Activated T-helper 1 cell treated with anti-CD3 and anti-CD28 coated beads, Interleukin-12 subunit alpha, Interleukin-12 subunit beta, Interleukin-2, Interleukin-4 antibody, amounts not matched to agents 30 ng/mL and 10 ng/mL and 1 ng/mL, durations not matched to agents 14 hours and 24 hours and 36 hours (primary cell): ENCODE data around the gene CNOT3. TPM values are rescaled to one million over a fixed set of nuclear protein-coding genes. Genes with fewer than 3 reads are reported as not detected.
"Not testable (repeated sequence)": the region's sequence is repeated elsewhere in the genome, so short reads cannot be mapped to it uniquely, and the experiment has no call there.

ENCODE experiments used
- DNase-seq: peaks from one replicate; pipeline ENCODE4 v3.0.0; 2021; ENCODE audit warnings: low spot score
- H3K27ac Mint-ChIP-seq: one replicate; pipeline ENCODE4 v1.8.0; 2021; ENCODE audit warnings: mild to moderate bottlenecking, mixed read lengths
- H3K27me3 Mint-ChIP-seq: one replicate; pipeline ENCODE4 v1.8.0; 2022; ENCODE audit warnings: mild to moderate bottlenecking, moderate library complexity, mixed read lengths; ENCODE audit not compliant: insufficient read depth
- H3K36me3 Mint-ChIP-seq: one replicate; pipeline ENCODE4 v1.8.0; 2021; ENCODE audit warnings: low read depth, mixed read lengths
- H3K4me1 Mint-ChIP-seq: one replicate; pipeline ENCODE4 v1.8.0; 2021; ENCODE audit warnings: low read depth, mixed read lengths
- H3K4me3 Mint-ChIP-seq: one replicate; pipeline ENCODE4 v1.8.0; 2021; ENCODE audit warnings: mild to moderate bottlenecking, moderate library complexity, mixed read lengths
- H3K9me3 Mint-ChIP-seq: one replicate; pipeline ENCODE4 v1.8.0; 2021; ENCODE audit warnings: mixed read lengths
- intact Hi-C: fragments of 100-400 bp; cut with micrococcal nuclease; formaldehyde crosslinking; loops from one replicate; pipeline ENCODE4 v1.15.1; 2024
- total RNA-seq: library from RNA; stranded (reverse); gene quantifications from 2 replicates; pipeline ENCODE4 v1.2.3, GENCODE V29; 2022

The CNOT3 gene
- total RNA-seq, 1 donor from 2014 or later = 73.2 TPM

DNA sequence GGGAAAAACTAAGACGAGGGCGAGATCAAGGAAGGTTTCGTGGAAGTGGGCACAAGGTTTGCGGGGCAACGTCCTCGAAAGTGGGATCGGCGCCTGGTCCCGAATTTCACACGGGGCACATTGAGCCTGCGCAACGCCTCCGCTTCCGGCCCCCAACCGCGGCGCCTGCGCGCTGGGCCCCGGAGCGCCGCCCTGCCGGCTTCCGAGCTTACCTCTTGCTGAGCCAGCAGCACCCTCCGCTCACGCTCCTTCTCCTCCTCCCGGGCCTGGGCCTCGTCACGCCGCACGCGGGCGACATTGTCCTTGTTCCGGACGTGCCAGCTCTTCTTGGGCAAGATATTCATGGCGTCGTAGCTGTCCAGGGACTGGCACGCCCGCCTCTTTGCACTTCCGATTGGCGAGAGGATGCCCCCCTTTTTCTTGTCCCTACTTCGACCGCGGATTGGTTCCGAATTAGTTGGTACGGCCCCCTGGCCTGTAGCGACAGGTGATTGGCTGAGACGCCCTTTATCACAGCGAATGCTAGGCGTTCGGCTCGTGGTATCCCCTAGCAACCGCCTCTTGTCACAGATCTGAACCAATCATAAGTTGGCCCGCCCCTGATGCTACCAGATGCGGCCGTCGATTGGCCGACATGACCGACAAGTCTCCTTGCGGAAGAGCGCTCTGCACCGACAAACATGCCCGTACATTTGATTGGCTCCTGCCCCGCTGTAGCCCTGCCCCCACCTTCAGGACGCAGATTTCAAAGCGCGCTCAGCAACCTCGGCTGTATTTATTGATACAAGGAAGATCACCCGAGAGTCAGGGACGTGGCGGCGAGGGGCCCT lies 22.0 kb downstream of the CNOT3 start, which contains the start of gene LENG1:
LENG1 (minus strand) TSS at position 370 of the 830 bp plus-strand sequence; CDS start at position 344, 26 bp downstream.
- Mint-ChIP-seq H3K4me1 (peaks cover 56% of the 10 kb centered on the region), H3K4me3 (peak within 1 kb of the TSS; percentile 95), H3K36me3 (peaks cover 19% of the 10 kb centered on the region), H3K27me3 (peaks cover 4% of the 10 kb centered on the region), H3K9me3 (no peaks in the 10 kb centered on the region), H3K27ac (peak within 1 kb of the TSS; percentile 99)
- peak; percentile 99 for DNase-seq
- intact Hi-C loops = loop anchor here (1.0 to 10.0 kb wide), 9 partner anchors 22 to 1495 kb away; partner anchors contain the start of genes CNOT3, MYADM, NDUFA3 and PRPF31

DNA sequence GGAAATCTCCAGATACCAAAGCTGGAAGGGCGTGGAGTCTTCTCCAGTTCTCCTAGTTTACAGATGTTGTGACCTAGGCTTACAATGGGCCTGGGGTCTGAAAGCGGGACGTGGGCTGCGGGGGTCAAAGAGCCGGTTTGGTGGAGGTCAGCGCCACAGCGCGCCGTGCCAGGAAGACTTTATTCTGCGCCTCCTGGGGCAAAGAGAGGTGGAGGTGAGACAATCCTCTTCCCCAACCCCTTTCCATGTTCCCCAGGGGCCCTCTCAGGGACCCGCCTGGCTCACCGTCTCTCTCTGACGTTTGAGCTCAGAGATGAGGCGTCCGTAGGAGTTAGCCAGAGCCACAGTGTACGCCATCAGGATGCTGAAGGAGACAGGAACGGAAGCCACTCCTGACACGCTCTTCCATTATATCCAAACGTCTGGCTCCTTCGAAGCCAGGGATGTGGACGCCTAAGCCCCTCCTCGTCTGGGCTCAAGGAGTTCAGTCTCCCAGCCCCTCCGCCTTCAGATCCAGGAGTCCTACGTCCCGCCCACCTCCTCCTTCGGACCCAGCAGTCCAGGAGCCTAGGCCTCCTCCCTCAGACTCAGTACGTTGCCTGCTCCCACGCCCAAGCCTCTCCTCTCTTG lies 22.7 kb downstream of the CNOT3 start:
- Mint-ChIP-seq H3K4me3 (peak overlapping the region; percentile 95), H3K27me3 (peaks cover 5% of the 10 kb centered on the region), H3K9me3 (no peaks in the 10 kb centered on the region), H3K4me1 (peaks cover 52% of the 10 kb centered on the region), H3K27ac (peak overlapping the region; percentile 99), H3K36me3 (peaks cover 12% of the 10 kb centered on the region)
- no peak for DNase-seq
- intact Hi-C loops = loop anchor here (1.0 to 10.0 kb wide), 3 partner anchors 48 to 925 kb away; partner anchors contain the start of gene MYADM

DNA sequence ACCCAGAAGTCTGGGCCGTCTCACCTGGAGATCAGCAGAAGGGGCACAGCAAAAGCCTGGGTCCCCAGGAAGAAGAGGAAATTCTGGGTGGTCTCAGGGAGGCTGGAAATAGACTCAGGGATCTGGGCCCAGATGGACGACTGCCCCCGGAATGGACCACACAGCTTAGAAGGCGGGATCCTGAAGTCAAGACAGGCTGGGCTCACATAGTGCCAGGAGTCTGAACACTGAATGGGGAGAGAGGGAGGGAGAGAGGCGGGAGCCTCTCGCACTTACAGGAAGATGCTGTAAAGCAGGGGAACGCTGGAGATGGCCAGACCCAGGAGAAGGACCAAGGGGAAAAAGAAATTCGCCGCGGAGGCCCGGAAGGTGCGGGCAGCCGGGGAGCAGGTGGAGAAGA lies 23.3 kb downstream of the CNOT3 start:
- peaks cover 6% of the 10 kb centered on the region for H3K27me3 Mint-ChIP-seq
- H3K4me1 Mint-ChIP-seq = peaks cover 52% of the 10 kb centered on the region
- DNase-seq = no peak
- H3K4me3 Mint-ChIP-seq = peak overlapping the region; percentile 95
- H3K36me3 Mint-ChIP-seq = peaks cover 12% of the 10 kb centered on the region
- H3K9me3 Mint-ChIP-seq = no peaks in the 10 kb centered on the region
- H3K27ac Mint-ChIP-seq = peak overlapping the region; percentile 99
- intact Hi-C loops = loop anchor here (1.0 to 10.0 kb wide), 3 partner anchors 47 to 924 kb away; partner anchors contain the start of gene MYADM

DNA sequence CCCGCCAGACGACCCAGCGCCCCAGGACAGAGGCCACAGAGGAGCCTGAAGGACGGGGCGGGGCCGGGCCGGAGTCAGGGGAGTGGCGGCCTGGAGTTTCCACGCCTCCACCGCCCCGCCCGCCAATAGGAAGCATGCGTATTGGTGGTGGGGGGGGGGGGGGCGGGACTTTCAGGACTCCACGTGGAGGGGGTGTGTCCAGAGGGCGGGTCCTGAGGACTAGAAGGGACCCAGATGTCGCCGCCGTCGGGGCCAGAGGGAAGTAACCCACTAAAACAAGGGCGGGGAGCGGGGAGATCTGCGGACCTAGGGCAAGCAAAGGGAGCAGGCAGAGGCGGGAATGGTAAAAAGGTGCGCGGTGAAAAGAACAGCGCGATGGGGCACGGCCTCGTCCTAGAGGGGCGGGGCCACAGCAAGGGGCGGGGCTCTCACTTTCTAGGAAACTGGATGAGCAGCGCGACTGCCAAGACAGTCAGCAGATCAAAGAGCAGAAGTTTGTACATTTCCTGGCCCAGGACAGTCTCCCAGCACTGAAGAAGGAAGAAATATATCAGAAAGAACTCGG lies 24.8 kb downstream of the CNOT3 start:
- Mint-ChIP-seq H3K36me3 (peaks cover 7% of the 10 kb centered on the region), H3K27me3 (peaks cover 6% of the 10 kb centered on the region), H3K9me3 (no peaks in the 10 kb centered on the region), H3K4me1 (peaks cover 52% of the 10 kb centered on the region), H3K4me3 (peak overlapping the region; percentile 95), H3K27ac (peak overlapping the region; percentile 77)
- DNase-seq = peak; percentile 74
- intact Hi-C loops = loop anchor here (1.0 to 10.0 kb wide), 5 partner anchors 38 to 922 kb away; partner anchors contain the start of genes LENG8, MYADM and RPS9

DNA sequence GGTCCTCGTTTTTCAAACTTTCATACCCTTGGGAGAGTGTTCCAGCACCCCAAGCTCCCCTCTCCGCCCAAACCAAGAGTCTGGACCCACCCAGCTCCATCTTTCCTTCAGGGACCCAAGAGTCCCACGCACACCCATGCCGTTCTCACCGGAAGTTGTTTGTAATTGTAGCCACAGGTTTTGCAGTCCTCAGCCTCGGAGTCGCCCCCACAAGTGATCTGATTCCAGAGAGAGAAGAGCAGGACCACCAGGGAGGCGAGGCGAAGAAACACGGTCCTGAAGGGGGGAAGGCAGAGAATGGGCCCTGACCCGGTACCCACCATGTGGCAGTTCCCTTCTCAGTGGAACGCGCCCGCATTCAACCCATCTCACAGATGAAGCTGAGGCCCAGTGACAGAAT lies 25.3 kb downstream of the CNOT3 start:
- H3K27me3 Mint-ChIP-seq = peaks cover 6% of the 10 kb centered on the region
- intact Hi-C loops = loop anchor here (1.0 to 10.0 kb wide), 5 partner anchors 37 to 922 kb away; partner anchors contain the start of genes LENG8, MYADM and RPS9
- DNase-seq = no peak
- peak overlapping the region; percentile 92 for H3K4me3 Mint-ChIP-seq
- H3K27ac Mint-ChIP-seq = peak overlapping the region; percentile 45
- H3K36me3 Mint-ChIP-seq = peaks cover 7% of the 10 kb centered on the region
- no peaks in the 10 kb centered on the region for H3K9me3 Mint-ChIP-seq
- H3K4me1 Mint-ChIP-seq = peaks cover 52% of the 10 kb centered on the region

DNA sequence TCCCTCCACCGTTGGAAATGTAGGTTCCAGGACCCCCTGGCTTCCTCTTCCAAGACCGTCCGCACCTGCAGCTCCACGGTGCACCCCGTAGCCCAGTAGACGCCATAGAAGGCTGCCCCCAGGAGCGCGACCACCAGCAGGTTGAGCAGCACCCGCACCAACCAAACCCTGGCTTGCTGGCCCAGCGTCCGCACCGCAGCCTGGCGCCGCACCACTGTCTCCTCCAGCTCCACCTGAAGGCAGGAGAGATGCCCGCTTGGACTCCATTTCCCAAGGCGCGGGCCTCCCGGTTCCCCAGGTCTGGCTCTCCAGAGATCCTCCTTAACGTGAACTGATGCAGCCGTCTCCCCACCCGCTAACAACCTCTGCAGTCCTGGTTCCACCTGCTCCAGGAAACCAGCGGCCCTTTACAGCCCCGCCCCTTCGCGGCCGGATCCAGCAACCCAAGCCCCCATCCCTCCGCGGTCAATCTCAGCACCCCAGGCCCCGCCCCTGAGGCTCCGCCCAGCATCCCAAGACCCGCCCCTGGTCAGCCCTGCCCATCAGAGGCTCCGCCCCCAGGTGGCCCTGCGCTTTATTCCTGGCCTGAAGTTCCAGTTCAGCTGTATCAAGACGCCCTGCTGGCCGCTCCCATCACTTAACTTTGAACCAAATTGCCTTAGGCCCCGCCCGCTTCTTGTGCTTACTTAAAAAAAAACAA lies 27.0 kb downstream of the CNOT3 start:
- Mint-ChIP-seq H3K9me3 (no peaks in the 10 kb centered on the region), H3K27me3 (peaks cover 5% of the 10 kb centered on the region), H3K4me3 (peak overlapping the region; percentile 68), H3K27ac (no peak overlapping the region), H3K36me3 (peaks cover 2% of the 10 kb centered on the region), H3K4me1 (peaks cover 44% of the 10 kb centered on the region)
- intact Hi-C loops = loop anchor here (5.0 to 10.0 kb wide), 2 partner anchors 297 to 920 kb away; partner anchors contain the start of gene MYADM
- peak; percentile 79 for DNase-seq

DNA sequence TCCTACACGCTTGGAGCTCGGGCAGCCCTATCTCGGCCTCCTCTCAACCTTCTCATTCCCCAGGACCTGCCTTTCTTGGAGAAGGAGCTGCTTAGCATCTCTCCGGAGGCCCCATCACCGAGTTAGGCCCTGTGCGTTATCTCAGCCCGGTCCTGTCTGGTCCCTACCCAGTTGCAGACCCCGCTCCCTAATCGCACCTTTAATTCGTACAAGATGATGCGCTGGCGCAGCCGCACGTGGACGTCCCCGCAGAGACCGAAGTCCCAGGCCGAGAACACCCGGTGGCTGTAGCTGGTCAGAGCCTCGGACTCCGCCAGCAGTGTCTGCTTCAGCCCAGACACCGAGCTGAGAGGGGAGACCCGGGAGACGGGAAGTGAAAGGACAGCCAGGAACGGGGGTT lies 27.7 kb downstream of the CNOT3 start:
- H3K4me3 Mint-ChIP-seq = no peak overlapping the region
- peaks cover 4% of the 10 kb centered on the region for H3K27me3 Mint-ChIP-seq
- DNase-seq = no peak
- intact Hi-C loops = loop anchor here (10.0 kb wide), 1 partner anchor 920 kb away; no protein-coding TSS in a partner anchor
- peaks cover 37% of the 10 kb centered on the region for H3K4me1 Mint-ChIP-seq
- no peaks in the 10 kb centered on the region for H3K9me3 Mint-ChIP-seq
- no peak overlapping the region for H3K27ac Mint-ChIP-seq
- peaks cover 1% of the 10 kb centered on the region for H3K36me3 Mint-ChIP-seq

DNA sequence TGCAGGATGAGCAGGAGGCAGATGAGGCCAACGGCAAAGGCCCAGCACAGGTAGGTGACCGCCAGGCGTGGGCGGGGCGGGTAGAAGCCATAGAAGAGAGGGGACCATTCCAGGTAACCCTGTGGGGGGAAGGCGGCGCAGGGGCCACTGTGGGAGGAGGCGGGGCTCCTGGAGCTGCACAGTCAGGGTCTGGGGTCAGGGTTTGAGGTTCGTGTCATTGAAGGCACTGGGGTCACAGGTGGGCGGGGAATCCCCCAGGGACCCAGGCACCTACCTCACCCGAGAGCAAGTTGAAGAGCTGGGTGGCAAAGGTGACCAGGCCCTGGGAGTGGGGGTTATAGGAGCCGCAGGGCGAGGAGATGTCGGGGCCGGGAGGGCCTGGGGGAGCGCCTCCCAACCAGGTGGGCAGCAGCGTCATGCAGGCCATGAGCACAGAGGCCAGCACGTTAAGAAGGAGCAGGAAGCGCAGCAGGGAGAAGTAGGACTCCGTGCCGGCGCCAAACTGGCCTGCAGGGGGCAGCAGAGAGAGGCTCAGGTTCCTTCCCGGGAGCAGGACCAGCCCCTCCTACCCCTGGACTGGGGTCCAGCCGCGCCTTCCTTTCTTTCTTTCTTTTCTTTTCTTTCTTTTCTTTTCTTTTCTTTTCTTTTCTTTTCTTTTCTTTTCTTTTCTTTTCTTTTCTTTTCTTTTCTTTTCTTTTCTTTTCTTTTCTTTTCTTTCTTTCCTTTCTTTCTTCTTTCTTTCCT lies 30.8 kb downstream of the CNOT3 start:
- Mint-ChIP-seq H3K27ac (no peak overlapping the region), H3K4me3 (no peak overlapping the region), H3K9me3 (no peaks in the 10 kb centered on the region), H3K4me1 (peaks cover 15% of the 10 kb centered on the region), H3K36me3 (no peaks in the 10 kb centered on the region), H3K27me3 (peaks cover 2% of the 10 kb centered on the region)
- intact Hi-C loops = loop anchor here (1.0 to 10.0 kb wide), 4 partner anchors 22 to 916 kb away; no protein-coding TSS in a partner anchor
- peak; percentile 81 for DNase-seq

DNA sequence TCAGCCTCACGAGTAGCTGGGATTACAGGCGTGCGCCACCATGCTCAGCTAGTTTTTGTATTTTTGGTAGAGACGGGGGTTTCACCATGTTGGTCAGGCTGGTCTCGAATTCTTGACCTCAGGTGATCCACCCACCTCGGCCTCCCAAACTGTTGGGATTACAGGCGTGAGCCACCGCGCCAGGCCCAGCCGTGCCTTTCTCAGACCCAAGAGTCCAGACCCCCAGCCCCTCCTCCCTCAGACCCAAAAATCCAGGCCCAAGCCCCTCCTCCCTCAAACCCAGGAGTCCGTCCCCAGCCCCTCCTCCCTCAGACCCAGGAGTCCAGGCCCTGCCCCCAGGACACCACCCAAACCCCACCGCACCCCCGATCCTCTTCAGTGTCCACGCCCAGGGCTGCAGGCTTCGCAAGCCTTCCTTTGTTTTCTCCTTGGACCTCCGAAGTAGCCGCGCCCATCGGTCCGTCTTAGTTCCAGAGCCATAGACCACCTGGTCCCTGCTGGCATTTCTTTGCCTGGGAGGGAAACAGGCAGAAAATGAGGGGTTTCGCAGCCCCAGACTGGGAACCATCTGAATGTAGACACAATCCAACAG lies 31.7 kb downstream of the CNOT3 start:
- Mint-ChIP-seq H3K27ac (no peak overlapping the region), H3K9me3 (no peaks in the 10 kb centered on the region), H3K27me3 (peaks cover 2% of the 10 kb centered on the region), H3K4me3 (no peak overlapping the region), H3K36me3 (no peaks in the 10 kb centered on the region), H3K4me1 (peaks cover 11% of the 10 kb centered on the region)
- intact Hi-C loops = loop anchor here (10.0 kb wide), 1 partner anchor 916 kb away; no protein-coding TSS in a partner anchor
- DNase-seq = no peak

DNA sequence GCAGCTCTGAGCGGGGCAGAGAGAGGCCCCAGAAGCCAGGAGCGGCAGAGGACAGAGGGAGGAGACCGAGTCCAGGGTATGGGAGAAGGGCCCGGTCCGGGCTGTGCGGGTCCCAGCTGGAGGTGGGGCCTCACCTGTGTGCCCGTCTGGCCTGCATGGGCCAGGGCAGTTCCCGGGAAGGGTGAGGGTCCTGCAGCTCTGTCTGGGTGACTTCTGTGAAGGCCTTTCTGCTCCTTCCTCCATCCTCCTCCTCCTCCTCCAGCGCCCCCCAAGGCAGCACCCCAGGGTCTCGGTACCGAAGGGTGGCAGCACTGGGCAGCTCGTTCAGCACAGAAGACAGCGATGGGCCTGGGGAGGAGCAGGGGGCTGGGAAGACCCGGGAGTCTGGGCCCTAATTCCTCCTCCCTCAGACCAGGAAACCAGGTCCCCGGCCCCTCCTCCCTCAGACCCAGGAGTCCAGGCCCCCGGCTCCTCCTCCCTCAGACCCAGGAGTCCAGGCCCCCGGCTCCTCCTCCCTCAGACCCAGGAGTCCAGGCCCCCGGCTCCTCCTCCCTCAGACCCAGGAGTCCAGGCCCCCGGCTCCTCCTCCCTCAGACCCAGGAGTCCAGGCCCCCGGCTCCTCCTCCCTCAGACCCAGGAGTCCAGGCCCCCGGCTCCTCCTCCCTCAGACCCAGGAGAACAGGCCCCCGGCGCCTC lies 34.3 kb downstream of the CNOT3 start:
- H3K36me3 Mint-ChIP-seq, H3K4me1 Mint-ChIP-seq, H3K9me3 Mint-ChIP-seq, H3K27me3 Mint-ChIP-seq, intact Hi-C loops, DNase-seq, H3K27ac Mint-ChIP-seq, H3K4me3 Mint-ChIP-seq: not testable (repeated sequence)
